ENCODE data around the gene GLI2. TPM values are rescaled to one million over a fixed set of nuclear protein-coding genes. Genes with fewer than 3 reads are reported as not detected.

Gene GLI2
- total and polyA plus RNA-seq, 2 of the 4 experiments (the other 2 are of a cell fraction) = 3.8 to 26.0 TPM

DNA sequence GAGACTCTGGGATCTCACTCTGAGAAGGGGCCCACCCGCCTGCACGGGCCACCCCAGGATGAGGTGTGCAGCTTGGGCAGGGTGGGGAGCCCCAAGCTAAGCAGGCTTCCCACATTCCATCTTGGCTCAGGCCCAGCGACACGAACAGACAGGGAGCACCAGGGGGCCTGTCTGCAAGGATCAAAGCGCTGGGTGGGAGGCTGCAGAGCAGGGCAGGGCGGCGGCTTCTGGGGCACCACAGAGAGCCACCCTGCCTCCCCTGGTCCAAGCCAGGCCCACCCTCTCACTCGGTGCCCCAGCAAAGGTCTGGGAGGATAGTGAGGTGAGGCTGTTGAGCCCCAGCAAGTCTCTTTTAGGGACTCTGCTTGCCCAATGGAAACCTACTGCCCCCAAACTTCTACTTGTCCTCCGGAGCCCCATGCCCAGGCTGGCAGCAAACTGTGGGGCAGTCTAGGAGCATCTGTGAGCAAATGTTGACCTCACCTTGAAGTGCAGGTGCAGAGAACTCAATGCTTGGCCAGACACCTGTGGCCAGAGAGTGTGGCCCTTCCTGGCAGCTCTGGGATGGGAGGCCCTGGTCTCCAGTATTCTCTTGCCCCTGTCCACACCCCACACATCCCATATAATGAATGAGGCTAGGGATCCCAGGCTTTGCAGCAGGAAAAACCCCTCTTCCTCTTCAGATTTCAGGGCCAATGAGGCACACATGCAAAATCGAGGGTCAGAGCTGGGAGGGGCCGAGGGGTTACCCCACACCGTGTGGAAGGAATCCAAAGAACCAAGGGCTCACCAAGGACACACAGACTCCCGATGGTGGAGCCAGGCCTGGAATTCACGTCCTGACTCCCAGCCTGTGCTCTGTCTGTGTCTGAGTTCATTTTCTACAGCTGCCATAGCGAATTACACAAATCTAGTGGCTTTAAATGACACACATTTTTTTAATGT lies 18.8 kb upstream of the GLI2 start:
- Histone ChIP-seq H2BK120ac (ENCODE audit: low read depth, low read length) (no peak overlapping the region), H2AFZ (replicated peaks; ENCODE audit: low read length, poor library complexity) (no peak overlapping the region), H4K91ac (ENCODE audit: insufficient read depth, low read depth, low read length) (no peak overlapping the region), H3K27me3 (ENCODE audit: control insufficient read depth, insufficient read depth, low read length) (no peaks in the 10 kb centered on the region), H3K4me1 (ENCODE audit: control insufficient read depth, insufficient read depth, low read length) (peaks cover 3% of the 10 kb centered on the region; the same call in 1 of the 2 replicates), H3K27ac (ENCODE audit: insufficient read depth, low read length) (no peak overlapping the region), H3K9ac (ENCODE audit: low read depth, low read length) (no peak overlapping the region), H3K4me3 (ENCODE audit: insufficient read depth, low read depth, low read length) (no peak overlapping the region), H3K56ac (ENCODE audit: extremely low read depth, insufficient read depth, low read length) (no peak overlapping the region), H3K4me2 (ENCODE audit: low read depth, low read length) (no peak overlapping the region), H3K14ac (replicated peaks; ENCODE audit: low read depth, low read length) (no peak overlapping the region), H4K8ac (ENCODE audit: low read depth in 2 of 2, low read length in 2 of 2) (no peak overlapping the region), H2BK15ac (ENCODE audit: low read depth, low read length) (no peak overlapping the region), H2AK5ac (ENCODE audit: low read depth, low read length) (no peak overlapping the region), H4K5ac (ENCODE audit: low read depth, low read length) (no peak overlapping the region), H3K9me1 (ENCODE audit: insufficient read depth, low read length) (no peaks in the 10 kb centered on the region; the same call in 1 of the 2 replicates), H3K79me1 (ENCODE audit: low read depth in 1 of 2, low read length in 2 of 2) (no peaks in the 10 kb centered on the region), H3K23ac (ENCODE audit: low read depth, low read length) (no peak overlapping the region), H4K20me1 (ENCODE audit: insufficient read depth, low read length) (no peaks in the 10 kb centered on the region), H2BK5ac (ENCODE audit: low read depth, low read length, poor library complexity, severe bottlenecking) (no peak overlapping the region), H3K18ac (ENCODE audit: low read depth, low read length) (no peak overlapping the region), H2BK20ac (ENCODE audit: low read depth, low read length) (no peak overlapping the region), H2AK9ac (replicated peaks; ENCODE audit: low read depth, low read length, poor library complexity) (no peak overlapping the region), H3K4ac (ENCODE audit: low read depth, low read length) (no peak overlapping the region), H3K36me3 (ENCODE audit: control insufficient read depth, insufficient read depth, low read length) (no peaks in the 10 kb centered on the region), H3K9me3 (ENCODE audit: control insufficient read depth, insufficient read depth, low read length) (no peaks in the 10 kb centered on the region)
- ATAC-seq (ENCODE audit: low read depth) = no peak
- dilution Hi-C loops (cut with HindIII; ENCODE audit: low sequenced_read_pairs, unreplicated experiment) (no loop called here), intact Hi-C loops (cut with micrococcal nuclease) (no loop called here), in situ Hi-C loops (cut with MboI; ENCODE audit: low sequenced_read_pairs) (no loop called here)
- ChIA-PET CTCF (interaction anchor here (0.6 kb wide), 1 partner anchor 354 kb away, joined by 5 read pairs; no protein-coding TSS in a partner anchor), POLR2A (ENCODE audit: unreplicated experiment) (no interaction called here)
- 72% methylated on average over 10 of the region's 15 CpGs; no CpG with 5 or more reads in 1 of the 2 experiments for WGBS, 2 experiments (ENCODE audit: extremely low coverage in 2 of 2, insufficient read length in 1 of 2)
- BruUV-seq (replicated peaks) = no TSS peak
- no peak for DNase-seq
- TF ChIP-seq FOS (IDR thresholded peaks at IDR 0.05; ENCODE audit: low read depth, low read length) (no peak), SMC3 (IDR thresholded peaks at IDR 0.05; ENCODE audit: low read depth, low read length) (no peak), BHLHE40 (IDR thresholded peaks at IDR 0.05; ENCODE audit: low read depth, low read length) (no peak), NFE2L2 (IDR thresholded peaks at IDR 0.05; ENCODE audit: low read depth, low read length) (no peak), POLR2A (IDR thresholded peaks at IDR 0.05; ENCODE audit: low read depth, low read length) (no peak), MAFK (IDR thresholded peaks at IDR 0.05; ENCODE audit: low read depth, low read length) (no peak), MAZ (IDR thresholded peaks at IDR 0.05; ENCODE audit: borderline replicate concordance, low read depth, low read length) (no peak), CHD1 (IDR thresholded peaks at IDR 0.05; ENCODE audit: low read depth, low read length) (no peak), RFX5 (IDR thresholded peaks at IDR 0.05; ENCODE audit: low read depth, low read length) (no peak), MXI1 (IDR thresholded peaks at IDR 0.05; ENCODE audit: borderline replicate concordance, low read depth, low read length) (no peak), CEBPB (IDR thresholded peaks at IDR 0.05; ENCODE audit: low read depth, low read length) (no peak), RAD21 (IDR thresholded peaks at IDR 0.05; ENCODE audit: low read length) (no peak)
- TF ChIP-seq, protein P1, sequence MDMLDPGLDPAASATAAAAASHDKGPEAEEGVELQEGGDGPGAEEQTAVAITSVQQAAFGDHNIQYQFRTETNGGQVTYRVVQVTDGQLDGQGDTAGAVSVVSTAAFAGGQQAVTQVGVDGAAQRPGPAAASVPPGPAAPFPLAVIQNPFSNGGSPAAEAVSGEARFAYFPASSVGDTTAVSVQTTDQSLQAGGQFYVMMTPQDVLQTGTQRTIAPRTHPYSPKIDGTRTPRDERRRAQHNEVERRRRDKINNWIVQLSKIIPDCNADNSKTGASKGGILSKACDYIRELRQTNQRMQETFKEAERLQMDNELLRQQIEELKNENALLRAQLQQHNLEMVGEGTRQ (IDR thresholded peaks at IDR 0.05; ENCODE audit: low read depth, low read length) = no peak
- TF ChIP-seq, protein P2, sequence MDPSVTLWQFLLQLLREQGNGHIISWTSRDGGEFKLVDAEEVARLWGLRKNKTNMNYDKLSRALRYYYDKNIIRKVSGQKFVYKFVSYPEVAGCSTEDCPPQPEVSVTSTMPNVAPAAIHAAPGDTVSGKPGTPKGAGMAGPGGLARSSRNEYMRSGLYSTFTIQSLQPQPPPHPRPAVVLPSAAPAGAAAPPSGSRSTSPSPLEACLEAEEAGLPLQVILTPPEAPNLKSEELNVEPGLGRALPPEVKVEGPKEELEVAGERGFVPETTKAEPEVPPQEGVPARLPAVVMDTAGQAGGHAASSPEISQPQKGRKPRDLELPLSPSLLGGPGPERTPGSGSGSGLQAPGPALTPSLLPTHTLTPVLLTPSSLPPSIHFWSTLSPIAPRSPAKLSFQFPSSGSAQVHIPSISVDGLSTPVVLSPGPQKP (IDR thresholded peaks at IDR 0.05; ENCODE audit: borderline replicate concordance, low read depth, low read length) = no peak
- TF ChIP-seq, protein P3, sequence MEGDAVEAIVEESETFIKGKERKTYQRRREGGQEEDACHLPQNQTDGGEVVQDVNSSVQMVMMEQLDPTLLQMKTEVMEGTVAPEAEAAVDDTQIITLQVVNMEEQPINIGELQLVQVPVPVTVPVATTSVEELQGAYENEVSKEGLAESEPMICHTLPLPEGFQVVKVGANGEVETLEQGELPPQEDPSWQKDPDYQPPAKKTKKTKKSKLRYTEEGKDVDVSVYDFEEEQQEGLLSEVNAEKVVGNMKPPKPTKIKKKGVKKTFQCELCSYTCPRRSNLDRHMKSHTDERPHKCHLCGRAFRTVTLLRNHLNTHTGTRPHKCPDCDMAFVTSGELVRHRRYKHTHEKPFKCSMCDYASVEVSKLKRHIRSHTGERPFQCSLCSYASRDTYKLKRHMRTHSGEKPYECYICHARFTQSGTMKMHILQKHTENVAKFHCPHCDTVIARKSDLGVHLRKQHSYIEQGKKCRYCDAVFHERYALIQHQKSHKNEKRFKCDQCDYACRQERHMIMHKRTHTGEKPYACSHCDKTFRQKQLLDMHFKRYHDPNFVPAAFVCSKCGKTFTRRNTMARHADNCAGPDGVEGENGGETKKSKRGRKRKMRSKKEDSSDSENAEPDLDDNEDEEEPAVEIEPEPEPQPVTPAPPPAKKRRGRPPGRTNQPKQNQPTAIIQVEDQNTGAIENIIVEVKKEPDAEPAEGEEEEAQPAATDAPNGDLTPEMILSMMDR (conservative IDR thresholded peaks at IDR 0.05; ENCODE audit: low read depth, low read length) = no peak

Data from IMR-90 (cell line).